Keratinocyte (primary cell): ENCODE data around the gene TCP1. TPM values are rescaled to one million over a fixed set of nuclear protein-coding genes. Genes with fewer than 3 reads are reported as not detected.

Source experiments
- DNase-seq: peaks from one replicate; pipeline ENCODE4 v3.0.0-alpha.2; 2011; ENCODE audit warnings: low read depth, missing footprints, low spot score
- FAIRE-seq: peaks from 2 replicates; lab custom pipeline; 2011; peaks lifted over from hg19 to GRCh38; lab: Jason Lieb, UNC
- H2AFZ ChIP-seq: 2 replicates; pipeline ENCODE4 v1.6.0; 2012; ENCODE audit warnings: low read length, control low read depth, inconsistent platforms; ENCODE audit not compliant: control insufficient read depth
- H3K27ac ChIP-seq: 2 replicates; pipeline ENCODE4 v1.5.1; 2011; ENCODE audit warnings: low read length; ENCODE audit not compliant: control insufficient read depth, insufficient read depth
- H3K27me3 ChIP-seq: 3 replicates; pipeline ENCODE4 v1.6.0; 2011; ENCODE audit warnings: low read length; ENCODE audit not compliant: control insufficient read depth, insufficient read depth; ENCODE audit errors: extremely low read depth
- H3K36me3 ChIP-seq, 2 experiments: 2 replicates in 1 of 2; 3 replicates in 1 of 2; pipeline ENCODE4 v1.5.1; 2011; ENCODE audit warnings: low read length in 2 of 2, mild to moderate bottlenecking in 1 of 2; ENCODE audit not compliant: control insufficient read depth in 2 of 2, insufficient read depth in 2 of 2; ENCODE audit errors: extremely low read depth in 1 of 2
- H3K4me1 ChIP-seq: 3 replicates; pipeline ENCODE4 v1.5.1; 2011; ENCODE audit warnings: low read length; ENCODE audit not compliant: control insufficient read depth, insufficient read depth; ENCODE audit errors: extremely low read depth
- H3K4me2 ChIP-seq: 3 replicates; pipeline ENCODE4 v1.6.0; 2011; ENCODE audit warnings: low read depth, low read length; ENCODE audit not compliant: control insufficient read depth, insufficient read depth; ENCODE audit errors: extremely low read depth
- H3K4me3 ChIP-seq, 3 experiments: fragments of 200-600 bp in 1 of 3; sonication (generic) in 1 of 3; 2 replicates in 2 of 3; 3 replicates in 1 of 3; pipeline ENCODE4 v1.5.1; 2011 to 2016; ENCODE audit warnings: low read length in 3 of 3, mild to moderate bottlenecking in 3 of 3, control low read depth in 2 of 3, inconsistent platforms in 1 of 3, low read depth in 1 of 3, mixed read lengths in 1 of 3, mixed run types in 1 of 3, moderate library complexity in 1 of 3; ENCODE audit not compliant: control insufficient read depth in 2 of 3, insufficient read depth in 2 of 3; ENCODE audit errors: extremely low read depth in 1 of 3
- H3K79me2 ChIP-seq: 2 replicates; pipeline ENCODE4 v1.6.0; 2012; ENCODE audit warnings: low read length; ENCODE audit not compliant: control insufficient read depth, insufficient read depth
- H3K9ac ChIP-seq: 3 replicates; pipeline ENCODE4 v1.6.0; 2011; ENCODE audit warnings: low read length; ENCODE audit not compliant: control insufficient read depth, insufficient read depth; ENCODE audit errors: extremely low read depth
- H3K9me1 ChIP-seq: 3 replicates; pipeline ENCODE4 v1.6.0; 2011; ENCODE audit warnings: low read length; ENCODE audit not compliant: control insufficient read depth, insufficient read depth; ENCODE audit errors: extremely low read depth
- H3K9me3 ChIP-seq: 2 replicates; pipeline ENCODE4 v1.5.1; 2012; ENCODE audit warnings: low read depth, low read length; ENCODE audit not compliant: control insufficient read depth
- H4K20me1 ChIP-seq: 3 replicates; pipeline ENCODE4 v1.6.0; 2011; ENCODE audit warnings: low read length; ENCODE audit not compliant: control insufficient read depth, insufficient read depth; ENCODE audit errors: extremely low read depth
- EZH2 ChIP-seq: IDR thresholded peaks from one replicate; pipeline ENCODE4 v1.6.1; 2012; ENCODE audit warnings: inconsistent platforms, mild to moderate bottlenecking, low read length, moderate library complexity
- dilution Hi-C: fragments of 300-500 bp; cut with MboI; formaldehyde crosslinking; loops from one replicate; pipeline ENCODE4 v1.7.0; 2020; ENCODE audit warnings: low sequenced_read_pairs; ENCODE audit not compliant: extremely low pct_ligation_motif_present
- polyA plus RNA-seq, 5 experiments: library from polyadenylated mRNA; depleted of rRNA in 3 of 5; stranded (reverse) in 3 of 5; stranded (forward) in 1 of 5; unstranded in 1 of 5; fragments of >200 nt; gene quantifications; 1 replicate in 1 of 5; 2 replicates in 3 of 5; 3 replicates in 1 of 5; pipeline versions ENCODE4 v1.2.1 to v1.2.3, GENCODE V29; 2011 to 2012; ENCODE audit warnings: missing spikeins in 2 of 5, low read depth in 1 of 5, low replicate concordance in 1 of 5
- TF ChIP-seq, protein P1 (sequence below), 3 experiments: IDR thresholded peaks in 1 of 3; conservative IDR thresholded peaks in 1 of 3; optimal IDR thresholded peaks in 1 of 3; 2 replicates in 2 of 3; 3 replicates in 1 of 3; pipeline versions ENCODE3 to v1.5.1; 2011; ENCODE audit warnings: low read length in 3 of 3, mild to moderate bottlenecking in 3 of 3, moderate library complexity in 2 of 3, control low read depth in 1 of 3, inconsistent platforms in 1 of 3; ENCODE audit not compliant: insufficient read depth in 2 of 3; ENCODE audit errors: extremely low read depth in 1 of 3

Gene TCP1
- polyA plus RNA-seq, 1 donor (not counting 4 experiments of a cell fraction or from before 2014, with no cell fraction given), result 174 TPM

- TF ChIP-seq, protein P1, sequence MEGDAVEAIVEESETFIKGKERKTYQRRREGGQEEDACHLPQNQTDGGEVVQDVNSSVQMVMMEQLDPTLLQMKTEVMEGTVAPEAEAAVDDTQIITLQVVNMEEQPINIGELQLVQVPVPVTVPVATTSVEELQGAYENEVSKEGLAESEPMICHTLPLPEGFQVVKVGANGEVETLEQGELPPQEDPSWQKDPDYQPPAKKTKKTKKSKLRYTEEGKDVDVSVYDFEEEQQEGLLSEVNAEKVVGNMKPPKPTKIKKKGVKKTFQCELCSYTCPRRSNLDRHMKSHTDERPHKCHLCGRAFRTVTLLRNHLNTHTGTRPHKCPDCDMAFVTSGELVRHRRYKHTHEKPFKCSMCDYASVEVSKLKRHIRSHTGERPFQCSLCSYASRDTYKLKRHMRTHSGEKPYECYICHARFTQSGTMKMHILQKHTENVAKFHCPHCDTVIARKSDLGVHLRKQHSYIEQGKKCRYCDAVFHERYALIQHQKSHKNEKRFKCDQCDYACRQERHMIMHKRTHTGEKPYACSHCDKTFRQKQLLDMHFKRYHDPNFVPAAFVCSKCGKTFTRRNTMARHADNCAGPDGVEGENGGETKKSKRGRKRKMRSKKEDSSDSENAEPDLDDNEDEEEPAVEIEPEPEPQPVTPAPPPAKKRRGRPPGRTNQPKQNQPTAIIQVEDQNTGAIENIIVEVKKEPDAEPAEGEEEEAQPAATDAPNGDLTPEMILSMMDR (optimal IDR thresholded peaks at IDR 0.05 in 1 of 3, IDR thresholded peaks at IDR 0.05 in 1 of 3, conservative IDR thresholded peaks at IDR 0.05 in 1 of 3; ENCODE audit: extremely low read depth in 1 of 3, insufficient read depth in 2 of 3, low read length in 3 of 3), result no peak
- TF ChIP-seq EZH2, result no peak
- Histone ChIP-seq H3K9me1 (no peaks in the 10 kb centered on the region), H3K27ac (no peak overlapping the region), H3K36me3 (peaks cover 17 to 29% of the 10 kb centered on the region in 2 experiments), H3K27me3 (no peaks in the 10 kb centered on the region), H3K4me2 (no peak overlapping the region), H3K9me3 (no peaks in the 10 kb centered on the region), H3K4me3 (no peak overlapping the region), H3K4me1 (peaks cover 20% of the 10 kb centered on the region), H3K9ac (no peak overlapping the region), H4K20me1 (no peaks in the 10 kb centered on the region), H3K79me2 (peaks cover 6% of the 10 kb centered on the region), H2AFZ (no peak overlapping the region)
- dilution Hi-C loops, result no loop called here
- FAIRE-seq (no peak), DNase-seq (no peak)
These were observed 32.9 kb downstream of the TCP1 start for GRCh38 chr6:159756508-159756907.

GRCh38 chr6:159754959-159755914 lies 34.2 kb downstream of the TCP1 start:
- no peaks in the 10 kb centered on the region for H3K9me1 ChIP-seq
- no peak overlapping the region for H3K27ac ChIP-seq
- peaks cover 19 to 34% of the 10 kb centered on the region in 2 experiments for H3K36me3 ChIP-seq
- dilution Hi-C loops, result no loop called here
- H3K9ac ChIP-seq, result no peak overlapping the region
- H3K4me1 ChIP-seq, result peaks cover 9% of the 10 kb centered on the region
- TF ChIP-seq, protein P1 (optimal IDR thresholded peaks at IDR 0.05 in 1 of 3, IDR thresholded peaks at IDR 0.05 in 1 of 3, conservative IDR thresholded peaks at IDR 0.05 in 1 of 3; ENCODE audit: extremely low read depth in 1 of 3, insufficient read depth in 2 of 3, low read length in 3 of 3), result no peak
- no peak for TF ChIP-seq EZH2
- H2AFZ ChIP-seq, result no peak overlapping the region
- H3K79me2 ChIP-seq, result peaks cover 6% of the 10 kb centered on the region
- FAIRE-seq, result no peak
- H4K20me1 ChIP-seq, result no peaks in the 10 kb centered on the region
- no peak overlapping the region for H3K4me2 ChIP-seq
- no peaks in the 10 kb centered on the region for H3K27me3 ChIP-seq
- no peaks in the 10 kb centered on the region for H3K9me3 ChIP-seq
- DNase-seq, result no peak
- no peak overlapping the region for H3K4me3 ChIP-seq
